NK-92 treated with Interleukin-12 subunit alpha and Interleukin-12 subunit beta, amount 100 ng/mL, for 24 hours (cell line): ENCODE data around the gene C16orf74.
A peak's percentile ranks its signal among the peaks of the same experiment; 100 is the strongest.

ENCODE experiments used
- DNase-seq: peaks from one replicate; lab custom pipeline; 2025; lab: John Stamatoyannopoulos, UW

Gene C16orf74

GRCh38 chr16:85717393-85718152 lies 33.3 kb downstream of the C16orf74 start:
- DNase-seq, result peak; percentile 8

DNA sequence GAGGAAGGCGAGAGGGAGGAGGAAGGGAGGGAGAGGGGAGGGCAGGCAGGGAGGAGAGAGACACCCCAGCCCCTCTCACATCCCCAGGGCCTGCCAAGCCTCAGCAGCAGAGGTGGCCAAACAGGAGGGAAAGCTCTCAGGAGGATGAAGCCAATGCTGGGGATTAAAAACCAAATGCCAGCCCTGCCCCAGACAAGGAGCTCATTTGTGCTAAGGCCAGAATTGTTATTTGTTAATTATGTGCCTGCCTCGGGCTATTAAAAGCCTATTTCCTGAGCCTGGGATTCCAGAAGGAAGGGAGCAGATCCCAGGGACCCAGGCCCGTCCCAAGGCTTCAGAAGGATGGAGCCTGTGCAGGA lies 34.2 kb downstream of the C16orf74 start:
- no peak for DNase-seq

DNA sequence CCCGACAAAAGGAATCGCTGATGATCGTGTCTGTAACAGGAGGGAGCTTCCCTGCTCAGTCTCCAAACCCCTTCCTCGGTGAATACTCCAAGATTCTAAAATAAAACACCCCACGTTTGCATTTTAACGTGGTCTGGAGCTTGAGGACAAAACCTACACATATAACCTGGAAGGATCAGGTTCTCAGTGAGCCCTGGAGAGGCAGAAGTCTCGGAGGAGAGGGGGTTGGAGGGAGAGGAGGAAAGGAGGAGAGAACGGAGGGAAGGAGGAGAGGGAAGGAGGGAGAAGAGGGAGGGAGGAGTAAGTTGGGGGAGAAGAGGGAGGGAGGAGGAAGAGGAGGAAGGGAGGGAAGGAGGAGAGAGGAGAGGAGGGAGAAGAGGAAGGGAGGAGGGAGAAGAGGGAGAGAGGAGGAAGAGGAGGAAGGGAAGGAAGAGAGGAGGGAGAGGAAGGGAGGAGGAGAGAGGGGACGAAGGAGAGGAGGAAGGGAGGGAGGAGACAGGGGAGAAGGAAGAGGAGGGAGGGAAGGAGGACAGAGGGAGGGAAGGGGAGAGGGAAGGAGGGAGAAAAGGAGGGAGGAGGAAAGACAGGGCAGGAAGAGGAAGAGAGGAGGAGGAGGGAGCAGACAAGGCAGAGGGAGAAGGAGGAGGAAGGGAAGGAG lies 34.7 kb downstream of the C16orf74 start:
- no peak for DNase-seq

DNA sequence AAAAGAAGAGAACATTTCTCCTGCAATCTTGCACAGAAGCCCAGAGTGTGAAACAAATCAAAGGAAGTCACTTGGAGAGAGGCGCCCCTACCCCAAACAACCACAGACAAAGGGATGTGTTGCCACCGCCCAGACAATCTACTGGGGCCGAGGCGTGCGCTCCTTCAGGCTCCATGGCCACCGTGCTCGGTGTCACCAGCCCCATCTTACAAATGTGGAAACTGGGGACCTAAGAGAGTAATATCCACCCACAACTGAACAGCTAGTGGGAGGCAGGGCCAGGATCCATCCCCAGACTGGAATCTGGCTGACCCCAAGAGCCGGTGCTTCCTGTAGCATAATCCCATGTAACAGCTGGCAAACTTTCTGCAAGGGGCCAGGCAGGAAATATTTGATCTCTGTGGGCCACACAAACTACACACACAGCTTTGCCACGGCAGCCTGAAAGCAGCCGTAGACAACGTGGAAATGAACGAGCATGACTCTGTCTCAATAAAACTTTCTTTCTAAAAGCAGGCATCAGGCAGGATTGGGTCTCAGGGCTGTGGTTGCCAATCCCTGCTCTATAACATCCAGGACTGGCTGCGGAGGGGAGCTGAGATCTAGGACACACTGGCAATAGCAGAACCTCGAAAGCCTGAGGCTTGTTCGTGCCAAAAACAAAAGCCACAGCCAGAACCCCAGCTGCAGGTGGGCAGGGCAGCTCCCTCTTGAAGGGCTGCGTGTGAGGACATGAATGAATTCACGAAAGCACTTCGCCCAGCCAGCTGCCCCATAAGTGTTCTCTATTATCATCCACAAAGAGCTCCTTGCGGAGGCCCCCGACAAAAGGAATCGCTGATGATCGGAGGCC lies 35.5 kb downstream of the C16orf74 start:
- DNase-seq, result no peak

- no peak for DNase-seq
Measured at GRCh38 chr16:85712801-85713200, 38.1 kb downstream of the C16orf74 start.

DNA sequence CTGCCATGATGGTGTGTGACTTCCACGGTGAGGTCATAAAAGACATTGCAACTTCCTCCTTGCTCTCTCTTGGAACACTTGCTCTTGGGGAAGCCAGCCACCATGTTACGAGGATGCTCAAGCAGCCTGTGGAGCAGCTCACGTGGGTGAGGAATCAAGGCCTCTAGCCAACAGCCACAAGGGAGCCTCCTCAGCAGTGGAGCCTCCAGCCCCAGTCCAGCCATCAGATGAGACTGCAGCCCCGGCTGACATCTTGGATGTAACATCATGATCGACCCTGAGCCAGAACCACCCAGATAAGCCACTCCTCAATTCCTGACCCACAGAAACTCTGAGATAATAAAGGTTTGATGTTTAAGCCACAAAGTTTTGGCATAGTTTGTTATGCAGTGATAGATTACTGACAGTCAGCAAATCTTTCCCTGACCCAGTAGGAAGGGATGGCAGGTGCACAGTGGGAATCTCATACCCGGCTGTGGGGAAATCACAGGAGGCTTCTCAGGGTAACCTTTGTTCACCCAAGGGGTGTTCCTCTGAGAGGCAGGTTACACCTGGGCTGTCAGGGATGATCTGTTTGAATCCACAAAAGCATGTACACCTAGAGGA lies 38.8 kb downstream of the C16orf74 start:
- DNase-seq, result no peak

- DNase-seq, result no peak
Measured at GRCh38 chr16:85710732-85711131, 40.2 kb downstream of the C16orf74 start.

GRCh38 chr16:85709766-85710585 lies 40.9 kb downstream of the C16orf74 start:
- no peak for DNase-seq

DNA sequence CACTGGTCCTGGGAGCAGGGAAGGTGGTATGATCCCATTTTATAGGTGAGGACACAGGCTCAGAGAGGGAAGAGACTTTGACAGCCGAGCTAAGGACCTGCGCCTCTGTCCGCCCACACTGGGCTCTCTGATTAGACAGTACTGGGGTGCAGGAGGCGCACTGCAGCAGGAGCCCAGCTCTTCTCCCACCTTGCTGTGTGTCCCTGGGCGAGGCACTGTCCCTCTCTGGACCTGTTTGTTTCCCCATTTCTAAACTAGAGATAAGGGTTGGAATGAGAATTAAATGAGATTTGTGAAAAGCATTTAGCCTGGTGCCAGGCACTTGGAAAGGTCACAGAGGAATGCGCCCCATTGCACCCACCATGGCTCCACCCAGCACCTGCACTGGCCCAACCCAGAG lies 42.6 kb downstream of the C16orf74 start:
- DNase-seq, result no peak

- DNase-seq, result no peak
Measured at GRCh38 chr16:85707528-85708095, 43.3 kb downstream of the C16orf74 start.

- no peak for DNase-seq
Measured at GRCh38 chr16:85706449-85707034, 44.4 kb downstream of the C16orf74 start.

DNA sequence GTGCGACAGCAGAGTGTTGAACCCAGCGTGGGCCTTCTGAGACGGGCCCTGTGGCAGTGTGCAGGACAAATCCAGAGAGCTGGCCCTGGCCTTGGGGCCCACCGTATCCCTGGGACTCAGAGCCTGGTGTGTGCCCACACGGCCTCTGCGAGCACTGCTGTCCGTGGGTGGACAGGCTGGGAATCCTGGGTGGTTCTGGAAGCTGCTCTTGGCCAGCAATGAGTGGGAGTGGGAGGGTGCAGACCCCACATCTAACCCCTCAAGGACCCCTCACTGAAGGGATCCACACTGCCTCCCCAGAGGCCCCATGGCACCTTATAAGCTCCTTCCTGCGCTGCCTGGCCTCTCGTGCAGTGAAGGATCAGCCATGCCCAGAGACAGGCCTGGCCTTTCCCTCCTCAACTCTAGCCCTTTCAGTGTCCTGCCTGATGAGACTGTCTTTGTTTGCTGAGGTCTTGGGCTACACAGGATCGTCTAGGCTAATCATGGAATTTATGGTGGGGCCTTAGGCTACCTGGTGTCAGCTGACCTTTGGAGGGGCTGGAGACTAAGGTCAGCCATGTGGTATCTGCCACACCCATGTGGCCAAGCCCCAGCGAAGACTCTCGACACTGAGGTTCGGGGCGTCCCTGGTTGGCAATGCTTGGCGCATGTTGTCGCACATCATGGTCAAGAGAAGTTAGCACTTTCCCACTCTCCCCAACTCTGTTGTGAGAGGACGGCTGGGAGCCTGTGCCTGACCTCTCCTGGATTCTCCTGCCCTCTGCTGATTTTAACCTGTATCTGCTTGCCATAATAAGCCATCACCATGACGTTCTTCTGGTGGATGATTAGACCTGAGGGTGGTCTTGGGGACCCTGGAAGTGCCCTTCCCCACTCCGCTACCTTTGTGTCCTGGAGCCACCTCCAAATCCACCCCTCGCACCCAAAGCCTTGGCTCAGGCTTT lies 45.7 kb downstream of the C16orf74 start:
- no peak for DNase-seq

DNA sequence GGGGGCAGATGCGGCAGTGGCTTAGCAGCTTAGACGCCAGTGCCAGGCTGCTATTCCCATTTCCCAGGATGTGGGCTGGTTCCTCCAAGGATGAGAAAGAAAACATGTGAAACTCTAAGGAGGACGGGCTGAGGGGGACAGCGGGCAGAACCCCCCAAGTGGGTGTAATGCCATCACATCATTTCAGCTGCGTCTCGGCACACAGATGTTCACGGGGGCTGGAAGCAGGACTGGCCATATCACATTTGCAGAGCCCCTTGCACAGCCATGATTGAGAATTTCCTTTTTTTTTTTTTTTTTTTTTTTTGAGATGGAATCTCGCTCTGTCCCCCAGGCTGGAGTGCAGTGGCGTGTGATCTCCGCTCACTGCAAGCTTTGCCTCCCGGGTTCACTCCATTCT lies 46.9 kb downstream of the C16orf74 start:
- no peak for DNase-seq

- no peak for DNase-seq
Measured at GRCh38 chr16:85699628-85700027, 51.3 kb downstream of the C16orf74 start.

- no peak for DNase-seq
Measured at GRCh38 chr16:85698935-85699558, 51.8 kb downstream of the C16orf74 start.

- no peak for DNase-seq
Measured at GRCh38 chr16:85698459-85698891, 52.4 kb downstream of the C16orf74 start.

GRCh38 chr16:85697431-85697830 lies 53.5 kb downstream of the C16orf74 start:
- DNase-seq, result no peak

GRCh38 chr16:85696781-85697180 lies 54.1 kb downstream of the C16orf74 start:
- DNase-seq, result no peak
